Hepatocyte (in vitro differentiated cells): Measurements from ENCODE around the gene ZCRB1. TPM values are rescaled to one million over a fixed set of nuclear protein-coding genes. Genes with fewer than 3 reads are reported as not detected.

Source experiments
- DNase-seq: peaks from one replicate; pipeline ENCODE4 v3.0.0-alpha.2; 2016; ENCODE audit warnings: low spot score
- H2AFZ ChIP-seq: fragments of 200-600 bp; sonication (generic); 2 replicates; pipeline ENCODE4 v1.6.0; 2016; ENCODE audit warnings: antibody characterized with exemption, mild to moderate bottlenecking
- H3K27ac ChIP-seq: fragments of 200-600 bp; sonication (generic); 2 replicates; pipeline ENCODE4 v1.5.1; 2016; ENCODE audit warnings: mild to moderate bottlenecking
- H3K27me3 ChIP-seq: fragments of 200-600 bp; sonication (generic); 2 replicates; pipeline ENCODE4 v1.6.1; 2016
- H3K36me3 ChIP-seq: fragments of 200-600 bp; sonication (generic); replicated peaks from 2 replicates; pipeline ENCODE4 v1.5.1; 2016; ENCODE audit warnings: low read depth; ENCODE audit not compliant: insufficient read depth
- H3K4me1 ChIP-seq: fragments of 200-600 bp; sonication (generic); 2 replicates; pipeline ENCODE4 v1.5.1; 2016; ENCODE audit warnings: mild to moderate bottlenecking, moderate library complexity; ENCODE audit not compliant: insufficient read depth
- H3K4me2 ChIP-seq: fragments of 200-600 bp; sonication (generic); 2 replicates; pipeline ENCODE4 v1.6.0; 2016
- H3K4me3 ChIP-seq: fragments of 200-600 bp; sonication (generic); 2 replicates; pipeline ENCODE4 v1.5.1; 2016; ENCODE audit warnings: mild to moderate bottlenecking
- H3K79me2 ChIP-seq: fragments of 200-600 bp; sonication (generic); 2 replicates; pipeline ENCODE4 v1.6.0; 2017; ENCODE audit warnings: mild to moderate bottlenecking
- H3K9me2 ChIP-seq: fragments of 200-600 bp; sonication (generic); replicated peaks from 2 replicates; pipeline ENCODE4 v1.6.0; 2017; ENCODE audit warnings: mild to moderate bottlenecking; ENCODE audit not compliant: insufficient read depth
- H3K9me3 ChIP-seq: fragments of 200-600 bp; sonication (generic); 2 replicates; pipeline ENCODE4 v1.5.1; 2016; ENCODE audit warnings: low read depth, mild to moderate bottlenecking
- H4K20me1 ChIP-seq: fragments of 200-600 bp; sonication (generic); 2 replicates; pipeline ENCODE4 v1.6.0; 2016; ENCODE audit warnings: mild to moderate bottlenecking; ENCODE audit not compliant: insufficient read depth, poor library complexity, severe bottlenecking
- EZH2 ChIP-seq: fragments of 200-600 bp; sonication (generic); IDR thresholded peaks from 2 replicates; pipeline ENCODE4 v1.6.1; 2016; ENCODE audit warnings: antibody characterized with exemption, mild to moderate bottlenecking, borderline replicate concordance
- EZH2phosphoT487 ChIP-seq: fragments of 200-600 bp; sonication (generic); IDR thresholded peaks from one replicate; pipeline ENCODE4 v1.6.1; 2018; ENCODE audit warnings: antibody characterized with exemption, mild to moderate bottlenecking, low read depth, moderate library complexity; ENCODE audit not compliant: unreplicated experiment, severe bottlenecking
- WGBS: methylation state at CpG from one replicate; pipeline ENCODE4 v1.1.6; 2016; ENCODE audit warnings: low lambda C conversion rate; ENCODE audit errors: missing lambda C conversion rate; 5-methylcytosine and 5-hydroxymethylcytosine counted together
- polyA plus RNA-seq: library from polyadenylated mRNA; unstranded; fragments of >200 nt; fragmentation: Nextera tagmentation; extraction: Ambion mirVana; gene quantifications from 2 replicates; pipeline ENCODE4 v1.2.1, GENCODE V29; 2016
- total RNA-seq: library from RNA; depleted of rRNA; stranded (reverse); fragments of >200 nt; gene quantifications from 2 replicates; pipeline ENCODE4 v1.2.3, GENCODE V29; 2014
- TF ChIP-seq, protein P1 (sequence below): fragments of 200-600 bp; sonication (generic); IDR thresholded peaks from 2 replicates; pipeline ENCODE4 v1.5.1; 2016; ENCODE audit warnings: antibody characterized with exemption, mild to moderate bottlenecking; ENCODE audit not compliant: poor library complexity

ZCRB1 gene
- total and polyA plus RNA-seq, 2 experiments from 2014 or later = 27.7 to 85.9 TPM

GRCh38 chr12:42370013-42370412, 44.1 kb upstream of the ZCRB1 start:
- H3K4me2 ChIP-seq = no peak overlapping the region
- no peak for DNase-seq
- H3K36me3 ChIP-seq = no peaks in the 10 kb centered on the region
- no peaks in the 10 kb centered on the region for H3K4me1 ChIP-seq
- no peaks in the 10 kb centered on the region for H3K9me2 ChIP-seq
- H4K20me1 ChIP-seq = no peaks in the 10 kb centered on the region
- no peak overlapping the region for H3K4me3 ChIP-seq
- H3K9me3 ChIP-seq = no peaks in the 10 kb centered on the region
- no peak overlapping the region for H2AFZ ChIP-seq
- H3K27ac ChIP-seq = no peak overlapping the region
- WGBS = 78% methylated on average over 4 of the region's 4 CpGs
- H3K79me2 ChIP-seq = peaks cover 3% of the 10 kb centered on the region
- no peaks in the 10 kb centered on the region for H3K27me3 ChIP-seq
- TF ChIP-seq, protein P1, sequence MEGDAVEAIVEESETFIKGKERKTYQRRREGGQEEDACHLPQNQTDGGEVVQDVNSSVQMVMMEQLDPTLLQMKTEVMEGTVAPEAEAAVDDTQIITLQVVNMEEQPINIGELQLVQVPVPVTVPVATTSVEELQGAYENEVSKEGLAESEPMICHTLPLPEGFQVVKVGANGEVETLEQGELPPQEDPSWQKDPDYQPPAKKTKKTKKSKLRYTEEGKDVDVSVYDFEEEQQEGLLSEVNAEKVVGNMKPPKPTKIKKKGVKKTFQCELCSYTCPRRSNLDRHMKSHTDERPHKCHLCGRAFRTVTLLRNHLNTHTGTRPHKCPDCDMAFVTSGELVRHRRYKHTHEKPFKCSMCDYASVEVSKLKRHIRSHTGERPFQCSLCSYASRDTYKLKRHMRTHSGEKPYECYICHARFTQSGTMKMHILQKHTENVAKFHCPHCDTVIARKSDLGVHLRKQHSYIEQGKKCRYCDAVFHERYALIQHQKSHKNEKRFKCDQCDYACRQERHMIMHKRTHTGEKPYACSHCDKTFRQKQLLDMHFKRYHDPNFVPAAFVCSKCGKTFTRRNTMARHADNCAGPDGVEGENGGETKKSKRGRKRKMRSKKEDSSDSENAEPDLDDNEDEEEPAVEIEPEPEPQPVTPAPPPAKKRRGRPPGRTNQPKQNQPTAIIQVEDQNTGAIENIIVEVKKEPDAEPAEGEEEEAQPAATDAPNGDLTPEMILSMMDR = no peak
- TF ChIP-seq EZH2phosphoT487 (no peak), EZH2 (no peak)

DNA sequence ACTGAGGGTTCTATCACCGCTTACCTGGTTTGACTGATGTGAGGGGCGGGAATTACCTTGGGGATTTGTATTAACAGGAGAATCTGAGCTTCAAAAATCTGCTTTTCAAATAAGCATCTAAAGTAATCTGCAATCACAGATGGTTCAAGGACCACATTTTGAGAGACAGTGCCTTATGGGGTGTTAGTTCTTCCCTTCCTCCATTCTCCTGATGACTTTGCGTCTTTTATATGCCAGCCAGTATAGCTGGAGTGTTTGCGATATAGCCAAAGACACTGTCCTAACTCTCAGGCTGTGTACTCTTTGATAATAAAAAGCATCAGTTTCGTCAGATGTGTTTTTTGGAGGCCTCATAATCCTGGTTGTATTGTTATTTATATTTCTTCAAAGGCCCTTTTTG, 39.6 kb upstream of the ZCRB1 start:
- Histone ChIP-seq H2AFZ (no peak overlapping the region), H3K27me3 (no peaks in the 10 kb centered on the region), H3K4me2 (no peak overlapping the region), H3K9me2 (no peaks in the 10 kb centered on the region), H3K79me2 (peaks cover 4% of the 10 kb centered on the region), H3K9me3 (no peaks in the 10 kb centered on the region), H3K4me3 (no peak overlapping the region), H3K36me3 (peaks cover 4% of the 10 kb centered on the region), H3K27ac (no peak overlapping the region), H3K4me1 (no peaks in the 10 kb centered on the region), H4K20me1 (no peaks in the 10 kb centered on the region)
- TF ChIP-seq EZH2 (no peak), EZH2phosphoT487 (no peak)
- TF ChIP-seq, protein P1 = no peak
- DNase-seq = no peak
- 97% methylated on average over 5 of the region's 5 CpGs for WGBS

GRCh38 chr12:42364692-42365091, 38.8 kb upstream of the ZCRB1 start:
- TF ChIP-seq, protein P1 = no peak
- TF ChIP-seq EZH2 (no peak), EZH2phosphoT487 (no peak)

DNA sequence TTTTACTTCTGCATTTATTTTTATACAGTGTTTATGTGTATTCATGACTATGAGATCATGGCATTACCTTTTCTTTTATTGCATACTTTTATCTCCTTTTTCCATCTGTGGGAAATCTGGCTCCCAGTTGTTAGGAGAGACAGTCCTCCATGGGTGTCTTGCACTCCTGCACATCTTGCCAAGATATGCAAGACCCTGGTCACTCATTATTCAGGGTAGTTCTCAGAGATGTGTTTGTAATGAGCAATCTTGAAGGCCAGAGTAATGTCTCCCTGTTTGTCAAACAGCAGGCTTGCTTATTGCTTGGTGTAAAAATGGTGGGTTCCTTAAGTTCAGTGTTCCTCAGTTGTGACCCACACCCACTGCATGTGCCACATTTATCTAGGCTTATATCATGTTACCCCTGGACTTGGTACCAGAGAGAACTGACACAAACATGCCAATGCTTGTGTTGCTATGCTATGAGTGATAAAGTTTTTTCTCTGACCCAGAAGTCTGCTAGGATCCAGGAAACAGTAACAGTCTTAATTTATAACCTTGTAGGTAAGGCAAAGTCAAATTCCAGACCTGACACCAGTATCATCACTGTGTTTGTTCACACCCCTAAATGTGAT, 36.9 kb upstream of the ZCRB1 start:
- Histone ChIP-seq H4K20me1 (no peaks in the 10 kb centered on the region), H3K9me3 (no peaks in the 10 kb centered on the region), H3K79me2 (peaks cover 6% of the 10 kb centered on the region), H2AFZ (no peak overlapping the region), H3K4me1 (no peaks in the 10 kb centered on the region), H3K4me3 (no peak overlapping the region), H3K4me2 (no peak overlapping the region), H3K27ac (no peak overlapping the region), H3K27me3 (no peaks in the 10 kb centered on the region), H3K36me3 (peaks cover 4% of the 10 kb centered on the region), H3K9me2 (no peaks in the 10 kb centered on the region)
- no peak for DNase-seq
- TF ChIP-seq, protein P1 = no peak
- TF ChIP-seq EZH2phosphoT487 (no peak), EZH2 (no peak)

More at GRCh38 chr12:42364692-42365091, 38.8 kb upstream of the ZCRB1 start:
- Histone ChIP-seq H3K4me1 (no peaks in the 10 kb centered on the region), H2AFZ (no peak overlapping the region), H3K79me2 (peaks cover 4% of the 10 kb centered on the region), H3K9me2 (no peaks in the 10 kb centered on the region), H3K36me3 (peaks cover 4% of the 10 kb centered on the region), H3K27ac (no peak overlapping the region), H3K4me2 (no peak overlapping the region), H3K4me3 (no peak overlapping the region), H3K27me3 (no peaks in the 10 kb centered on the region), H4K20me1 (no peaks in the 10 kb centered on the region), H3K9me3 (no peaks in the 10 kb centered on the region)
- DNase-seq = no peak
- 67% methylated on average over 9 of the region's 9 CpGs for WGBS
